ENCODE results near the gene NEU1. TPM values are rescaled to one million over a fixed set of nuclear protein-coding genes. Genes with fewer than 3 reads are reported as not detected.
A peak's percentile ranks its signal among the peaks of the same experiment; 100 is the strongest.

The NEU1 gene
- polyA plus RNA-seq, 2 of the 4 experiments (the other 2 are of a cell fraction): 15.8 to 19.2 TPM

- TF ChIP-seq ZSCAN20 (CRISPR knock-in tag; IDR thresholded peaks at IDR 0.05): no peak
- no peak for TF ChIP-seq HOXB13 (CRISPR knock-in tag; IDR thresholded peaks at IDR 0.05; ENCODE audit: low read depth)
- no peak for TF ChIP-seq HOXA7 (CRISPR knock-in tag; IDR thresholded peaks at IDR 0.05)
- TF ChIP-seq CEBPB (IDR thresholded peaks at IDR 0.05): no peak
- TF ChIP-seq RAD21 (conservative IDR thresholded peaks at IDR 0.05 in 1 of 2, IDR thresholded peaks at IDR 0.05 in 1 of 2): no peak
- TF ChIP-seq MAFK (IDR thresholded peaks at IDR 0.05; ENCODE audit: partially characterized antibody): no peak
- TF ChIP-seq, protein P1, sequence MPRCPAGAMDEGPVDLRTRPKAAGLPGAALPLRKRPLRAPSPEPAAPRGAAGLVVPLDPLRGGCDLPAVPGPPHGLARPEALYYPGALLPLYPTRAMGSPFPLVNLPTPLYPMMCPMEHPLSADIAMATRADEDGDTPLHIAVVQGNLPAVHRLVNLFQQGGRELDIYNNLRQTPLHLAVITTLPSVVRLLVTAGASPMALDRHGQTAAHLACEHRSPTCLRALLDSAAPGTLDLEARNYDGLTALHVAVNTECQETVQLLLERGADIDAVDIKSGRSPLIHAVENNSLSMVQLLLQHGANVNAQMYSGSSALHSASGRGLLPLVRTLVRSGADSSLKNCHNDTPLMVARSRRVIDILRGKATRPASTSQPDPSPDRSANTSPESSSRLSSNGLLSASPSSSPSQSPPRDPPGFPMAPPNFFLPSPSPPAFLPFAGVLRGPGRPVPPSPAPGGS (IDR thresholded peaks at IDR 0.05): peak; percentile 92
- TF ChIP-seq CHD2 (IDR thresholded peaks at IDR 0.05; ENCODE audit: low read length, partially characterized antibody): no peak
- TF ChIP-seq GATA3 (IDR thresholded peaks at IDR 0.05; ENCODE audit: borderline replicate concordance): no peak
- no peak for TF ChIP-seq NPAS2 (CRISPR knock-in tag; IDR thresholded peaks at IDR 0.05; ENCODE audit: borderline replicate concordance)
- TF ChIP-seq HDAC2 (IDR thresholded peaks at IDR 0.05): no peak
- no peak for TF ChIP-seq KDM5A (IDR thresholded peaks at IDR 0.05)
- TF ChIP-seq, protein P2, sequence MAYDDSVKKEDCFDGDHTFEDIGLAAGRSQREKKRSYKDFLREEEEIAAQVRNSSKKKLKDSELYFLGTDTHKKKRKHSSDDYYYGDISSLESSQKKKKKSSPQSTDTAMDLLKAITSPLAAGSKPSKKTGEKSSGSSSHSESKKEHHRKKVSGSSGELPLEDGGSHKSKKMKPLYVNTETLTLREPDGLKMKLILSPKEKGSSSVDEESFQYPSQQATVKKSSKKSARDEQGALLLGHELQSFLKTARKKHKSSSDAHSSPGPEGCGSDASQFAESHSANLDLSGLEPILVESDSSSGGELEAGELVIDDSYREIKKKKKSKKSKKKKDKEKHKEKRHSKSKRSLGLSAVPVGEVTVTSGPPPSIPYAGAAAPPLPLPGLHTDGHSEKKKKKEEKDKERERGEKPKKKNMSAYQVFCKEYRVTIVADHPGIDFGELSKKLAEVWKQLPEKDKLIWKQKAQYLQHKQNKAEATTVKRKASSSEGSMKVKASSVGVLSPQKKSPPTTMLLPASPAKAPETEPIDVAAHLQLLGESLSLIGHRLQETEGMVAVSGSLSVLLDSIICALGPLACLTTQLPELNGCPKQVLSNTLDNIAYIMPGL (CRISPR knock-in tag; IDR thresholded peaks at IDR 0.05; ENCODE audit: borderline replicate concordance): no peak
- 0 out of 2 replicates have a peak, but pooled peaks have one; percentile 30 for TF ChIP-seq RFX5 (IDR thresholded peaks at IDR 0.05)
- no peak for TF ChIP-seq ZC3H11A (IDR thresholded peaks at IDR 0.05)
Observed at GRCh38 chr6:31815025-31815838, 47.4 kb downstream of the NEU1 start, which contains the start of the genes HSPA1A and HSPA1L (continued).

DNA sequence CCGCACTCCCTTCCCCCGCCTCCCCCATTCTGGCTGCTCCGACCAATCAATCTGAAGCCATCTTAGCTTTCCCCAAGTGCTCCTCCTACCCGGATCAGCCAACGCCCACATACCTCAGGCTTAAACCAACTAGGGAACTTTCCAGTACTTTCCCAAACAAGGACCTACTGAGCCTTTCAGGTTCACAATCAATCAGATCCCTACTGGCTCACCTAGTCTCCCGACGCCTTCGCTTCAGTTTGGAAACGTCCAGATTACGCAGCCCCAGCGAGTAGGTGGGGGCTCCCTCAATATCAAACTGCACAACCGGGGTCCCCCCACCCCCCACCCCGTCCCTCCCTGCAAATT, 48.0 kb downstream of the NEU1 start:
- peak overlapping the region; percentile 59 for H3K4me3 ChIP-seq
- H3K9me3 ChIP-seq: no peaks in the 10 kb centered on the region
- ATAC-seq (peak; percentile 74 to 81), DNase-seq (ENCODE audit: low read depth in 1 of 2, low spot score in 1 of 2) (peak; percentile 91 to 96), FAIRE-seq (no peak)
- TF ChIP-seq KDM1A (IDR thresholded peaks at IDR 0.05; ENCODE audit: low read depth): no peak
- TF ChIP-seq HOXA7 (CRISPR knock-in tag; IDR thresholded peaks at IDR 0.05): no peak
- TF ChIP-seq RNF2 (IDR thresholded peaks at IDR 0.05; ENCODE audit: borderline replicate concordance, low read depth): no peak
- TF ChIP-seq POLR2A (IDR thresholded peaks at IDR 0.05; ENCODE audit: low read length): peak; percentile 29; the same call in 1 of the 2 replicates
- TF ChIP-seq REST (IDR thresholded peaks at IDR 0.05): no peak
- TF ChIP-seq, protein P3, sequence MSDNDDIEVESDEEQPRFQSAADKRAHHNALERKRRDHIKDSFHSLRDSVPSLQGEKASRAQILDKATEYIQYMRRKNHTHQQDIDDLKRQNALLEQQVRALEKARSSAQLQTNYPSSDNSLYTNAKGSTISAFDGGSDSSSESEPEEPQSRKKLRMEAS (IDR thresholded peaks at IDR 0.05): 0 out of 2 replicates have a peak, but pooled peaks have one; percentile 10
- TF ChIP-seq ELK1 (IDR thresholded peaks at IDR 0.05; ENCODE audit: low read depth, low read length): no peak
- peaks cover 24% of the 10 kb centered on the region for H3K4me1 ChIP-seq
- peak overlapping the region; percentile 96 to 97 for H3K27ac ChIP-seq
- peak overlapping the region; percentile 98 for H3K4me2 ChIP-seq
- CTCF ChIA-PET: interaction anchor here (0.7 to 2.6 kb wide), 6 partner anchors 8 to 45 kb away, joined by 3 to 8 read pairs (median 4); partner anchors contain the start of genes HSPA1B, LSM2 and VARS1
- 0% methylated on average over 11 of the region's 13 CpGs for WGBS (ENCODE audit: missing lambda C conversion rate)
- POLR2A ChIA-PET: interaction anchor here (0.6 to 3.1 kb wide), 32 partner anchors 8 to 1197 kb away, joined by 3 to 82 read pairs (median 5); partner anchors contain the start of genes ABHD16A, C6orf47, DDAH2 and GPANK1

Measured in A549 (cell line).